Keratinocyte (primary cell): ENCODE measurements around the gene LGALS12. TPM values are rescaled to one million over a fixed set of nuclear protein-coding genes. Genes with fewer than 3 reads are reported as not detected.
A peak's percentile ranks its signal among the peaks of the same experiment; 100 is the strongest.

Source experiments
- DNase-seq: peaks from one replicate; pipeline ENCODE4 v3.0.0-alpha.2; 2011; ENCODE audit warnings: low read depth, missing footprints, low spot score
- FAIRE-seq: peaks from 2 replicates; lab custom pipeline; 2011; peaks lifted over from hg19 to GRCh38; lab: Jason Lieb, UNC
- H2AFZ ChIP-seq: 2 replicates; pipeline ENCODE4 v1.6.0; 2012; ENCODE audit warnings: low read length, control low read depth, inconsistent platforms; ENCODE audit not compliant: control insufficient read depth
- H3K27ac ChIP-seq: 2 replicates; pipeline ENCODE4 v1.5.1; 2011; ENCODE audit warnings: low read length; ENCODE audit not compliant: control insufficient read depth, insufficient read depth
- H3K27me3 ChIP-seq: 3 replicates; pipeline ENCODE4 v1.6.0; 2011; ENCODE audit warnings: low read length; ENCODE audit not compliant: control insufficient read depth, insufficient read depth; ENCODE audit errors: extremely low read depth
- H3K36me3 ChIP-seq, 2 experiments: 2 replicates in 1 of 2; 3 replicates in 1 of 2; pipeline ENCODE4 v1.5.1; 2011; ENCODE audit warnings: low read length in 2 of 2, mild to moderate bottlenecking in 1 of 2; ENCODE audit not compliant: control insufficient read depth in 2 of 2, insufficient read depth in 2 of 2; ENCODE audit errors: extremely low read depth in 1 of 2
- H3K4me1 ChIP-seq: 3 replicates; pipeline ENCODE4 v1.5.1; 2011; ENCODE audit warnings: low read length; ENCODE audit not compliant: control insufficient read depth, insufficient read depth; ENCODE audit errors: extremely low read depth
- H3K4me2 ChIP-seq: 3 replicates; pipeline ENCODE4 v1.6.0; 2011; ENCODE audit warnings: low read depth, low read length; ENCODE audit not compliant: control insufficient read depth, insufficient read depth; ENCODE audit errors: extremely low read depth
- H3K4me3 ChIP-seq, 3 experiments: fragments of 200-600 bp in 1 of 3; sonication (generic) in 1 of 3; 2 replicates in 2 of 3; 3 replicates in 1 of 3; pipeline ENCODE4 v1.5.1; 2011 to 2016; ENCODE audit warnings: low read length in 3 of 3, mild to moderate bottlenecking in 3 of 3, control low read depth in 2 of 3, inconsistent platforms in 1 of 3, low read depth in 1 of 3, mixed read lengths in 1 of 3, mixed run types in 1 of 3, moderate library complexity in 1 of 3; ENCODE audit not compliant: control insufficient read depth in 2 of 3, insufficient read depth in 2 of 3; ENCODE audit errors: extremely low read depth in 1 of 3
- H3K79me2 ChIP-seq: 2 replicates; pipeline ENCODE4 v1.6.0; 2012; ENCODE audit warnings: low read length; ENCODE audit not compliant: control insufficient read depth, insufficient read depth
- H3K9ac ChIP-seq: 3 replicates; pipeline ENCODE4 v1.6.0; 2011; ENCODE audit warnings: low read length; ENCODE audit not compliant: control insufficient read depth, insufficient read depth; ENCODE audit errors: extremely low read depth
- H3K9me1 ChIP-seq: 3 replicates; pipeline ENCODE4 v1.6.0; 2011; ENCODE audit warnings: low read length; ENCODE audit not compliant: control insufficient read depth, insufficient read depth; ENCODE audit errors: extremely low read depth
- H3K9me3 ChIP-seq: 2 replicates; pipeline ENCODE4 v1.5.1; 2012; ENCODE audit warnings: low read depth, low read length; ENCODE audit not compliant: control insufficient read depth
- H4K20me1 ChIP-seq: 3 replicates; pipeline ENCODE4 v1.6.0; 2011; ENCODE audit warnings: low read length; ENCODE audit not compliant: control insufficient read depth, insufficient read depth; ENCODE audit errors: extremely low read depth
- EZH2 ChIP-seq: IDR thresholded peaks from one replicate; pipeline ENCODE4 v1.6.1; 2012; ENCODE audit warnings: inconsistent platforms, mild to moderate bottlenecking, low read length, moderate library complexity
- dilution Hi-C: fragments of 300-500 bp; cut with MboI; formaldehyde crosslinking; loops from one replicate; pipeline ENCODE4 v1.7.0; 2020; ENCODE audit warnings: low sequenced_read_pairs; ENCODE audit not compliant: extremely low pct_ligation_motif_present
- polyA plus RNA-seq, 5 experiments: library from polyadenylated mRNA; depleted of rRNA in 3 of 5; stranded (reverse) in 3 of 5; stranded (forward) in 1 of 5; unstranded in 1 of 5; fragments of >200 nt; gene quantifications; 1 replicate in 1 of 5; 2 replicates in 3 of 5; 3 replicates in 1 of 5; pipeline versions ENCODE4 v1.2.1 to v1.2.3, GENCODE V29; 2011 to 2012; ENCODE audit warnings: missing spikeins in 2 of 5, low read depth in 1 of 5, low replicate concordance in 1 of 5
- TF ChIP-seq, protein P1 (sequence below), 3 experiments: IDR thresholded peaks in 1 of 3; conservative IDR thresholded peaks in 1 of 3; optimal IDR thresholded peaks in 1 of 3; 2 replicates in 2 of 3; 3 replicates in 1 of 3; pipeline versions ENCODE3 to v1.5.1; 2011; ENCODE audit warnings: low read length in 3 of 3, mild to moderate bottlenecking in 3 of 3, moderate library complexity in 2 of 3, control low read depth in 1 of 3, inconsistent platforms in 1 of 3; ENCODE audit not compliant: insufficient read depth in 2 of 3; ENCODE audit errors: extremely low read depth in 1 of 3

Gene LGALS12
- polyA plus RNA-seq, 1 donor (not counting 4 experiments of a cell fraction or from before 2014, with no cell fraction given), result not detected

DNA sequence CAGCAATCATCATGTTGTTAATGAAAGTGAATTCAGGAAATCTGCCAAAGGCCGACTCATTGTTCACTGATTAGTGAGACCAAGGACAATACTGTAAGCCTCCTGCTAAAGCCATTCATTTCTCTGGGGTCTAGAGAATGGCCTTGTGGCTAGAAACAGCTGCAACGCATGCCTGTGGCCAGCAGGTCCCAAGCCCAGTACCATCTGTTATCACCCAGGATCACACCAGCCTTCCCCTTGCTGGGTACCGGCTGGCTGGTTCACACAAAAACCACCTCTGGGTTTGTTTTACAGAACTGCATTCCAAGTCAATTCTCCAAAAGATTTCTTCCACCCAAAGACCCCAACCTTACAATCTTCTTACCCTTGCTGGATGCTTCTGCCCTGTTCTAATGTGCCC, 16.0 kb upstream of the LGALS12 start:
- Histone ChIP-seq H3K9me1 (no peaks in the 10 kb centered on the region), H3K36me3 (no peaks in the 10 kb centered on the region), H3K9ac (no peak overlapping the region), H4K20me1 (no peaks in the 10 kb centered on the region), H3K4me2 (no peak overlapping the region), H3K4me3 (no peak overlapping the region), H3K79me2 (no peaks in the 10 kb centered on the region), H3K27ac (no peak overlapping the region), H3K4me1 (peaks cover 5% of the 10 kb centered on the region), H3K9me3 (no peaks in the 10 kb centered on the region), H2AFZ (no peak overlapping the region), H3K27me3 (peaks cover 33% of the 10 kb centered on the region)
- TF ChIP-seq, protein P1, sequence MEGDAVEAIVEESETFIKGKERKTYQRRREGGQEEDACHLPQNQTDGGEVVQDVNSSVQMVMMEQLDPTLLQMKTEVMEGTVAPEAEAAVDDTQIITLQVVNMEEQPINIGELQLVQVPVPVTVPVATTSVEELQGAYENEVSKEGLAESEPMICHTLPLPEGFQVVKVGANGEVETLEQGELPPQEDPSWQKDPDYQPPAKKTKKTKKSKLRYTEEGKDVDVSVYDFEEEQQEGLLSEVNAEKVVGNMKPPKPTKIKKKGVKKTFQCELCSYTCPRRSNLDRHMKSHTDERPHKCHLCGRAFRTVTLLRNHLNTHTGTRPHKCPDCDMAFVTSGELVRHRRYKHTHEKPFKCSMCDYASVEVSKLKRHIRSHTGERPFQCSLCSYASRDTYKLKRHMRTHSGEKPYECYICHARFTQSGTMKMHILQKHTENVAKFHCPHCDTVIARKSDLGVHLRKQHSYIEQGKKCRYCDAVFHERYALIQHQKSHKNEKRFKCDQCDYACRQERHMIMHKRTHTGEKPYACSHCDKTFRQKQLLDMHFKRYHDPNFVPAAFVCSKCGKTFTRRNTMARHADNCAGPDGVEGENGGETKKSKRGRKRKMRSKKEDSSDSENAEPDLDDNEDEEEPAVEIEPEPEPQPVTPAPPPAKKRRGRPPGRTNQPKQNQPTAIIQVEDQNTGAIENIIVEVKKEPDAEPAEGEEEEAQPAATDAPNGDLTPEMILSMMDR (optimal IDR thresholded peaks at IDR 0.05 in 1 of 3, IDR thresholded peaks at IDR 0.05 in 1 of 3, conservative IDR thresholded peaks at IDR 0.05 in 1 of 3; ENCODE audit: extremely low read depth in 1 of 3, insufficient read depth in 2 of 3, low read length in 3 of 3), result no peak
- no peak for TF ChIP-seq EZH2
- DNase-seq, result no peak
- dilution Hi-C loops, result no loop called here
- FAIRE-seq, result no peak

DNA sequence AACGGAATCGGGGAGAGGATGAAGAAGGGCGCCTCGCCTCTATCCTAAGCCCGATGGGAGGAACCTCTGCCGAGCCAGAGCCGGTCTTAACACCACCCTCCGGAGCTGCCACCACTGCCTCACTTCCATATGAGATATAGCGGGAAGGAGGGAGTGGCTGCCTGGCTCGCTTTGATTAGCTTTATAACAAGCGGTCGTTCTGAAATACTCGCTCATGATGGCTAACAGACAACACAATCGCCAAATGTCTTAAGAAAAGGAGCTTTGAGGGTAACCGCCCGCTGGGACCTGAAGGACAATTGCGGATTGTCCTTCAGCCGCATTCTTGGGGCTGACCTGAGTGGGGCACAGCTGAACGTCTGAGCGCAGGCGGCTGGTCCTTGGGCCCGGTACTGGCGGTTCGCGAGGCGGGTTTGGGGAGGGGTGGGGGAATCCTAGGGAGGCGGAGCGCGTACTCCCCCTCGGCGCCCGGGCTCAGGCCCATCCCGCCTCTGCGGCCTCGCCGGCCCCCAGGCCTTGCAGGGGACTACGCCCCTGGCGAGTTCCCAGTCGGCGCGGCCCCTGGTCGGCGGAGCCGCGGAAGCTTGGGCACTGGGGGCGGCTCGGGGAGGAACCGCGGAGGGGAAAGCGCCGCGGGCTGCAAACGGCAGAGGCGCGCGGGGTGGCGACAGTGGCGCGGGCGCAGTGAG, 15.2 kb upstream of the LGALS12 start, which contains the start of gene PLAAT5:
Gene PLAAT5, minus strand, starts transcription at position 617 of the 689 bp plus-strand sequence. Its CDS starts 133 bp downstream, at position 484.
- H2AFZ ChIP-seq, result peak within 1 kb of the TSS; percentile 36
- peak within 1 kb of the TSS; percentile 86 for H3K4me2 ChIP-seq
- DNase-seq (no peak), FAIRE-seq (no peak)
- H3K79me2 ChIP-seq, result no peaks in the 10 kb centered on the region
- peaks cover 39% of the 10 kb centered on the region for H3K27me3 ChIP-seq
- no peaks in the 10 kb centered on the region for H3K36me3 ChIP-seq
- H4K20me1 ChIP-seq, result no peaks in the 10 kb centered on the region
- no peaks in the 10 kb centered on the region for H3K9me1 ChIP-seq
- TF ChIP-seq, protein P1 (optimal IDR thresholded peaks at IDR 0.05 in 1 of 3, IDR thresholded peaks at IDR 0.05 in 1 of 3, conservative IDR thresholded peaks at IDR 0.05 in 1 of 3; ENCODE audit: extremely low read depth in 1 of 3, insufficient read depth in 2 of 3, low read length in 3 of 3), result no peak
- TF ChIP-seq EZH2, result peak; percentile 76
- dilution Hi-C loops, result no loop called here
- H3K4me3 ChIP-seq, result peak within 1 kb of the TSS; percentile 2 to 57 (median 40)
- H3K9me3 ChIP-seq, result no peaks in the 10 kb centered on the region
- no peak within 1 kb of the TSS for H3K9ac ChIP-seq
- peaks cover 5% of the 10 kb centered on the region for H3K4me1 ChIP-seq
- H3K27ac ChIP-seq, result no peak within 1 kb of the TSS
